GM19099 (cell line): ENCODE measurements around the gene C3orf18.

Experiments
- POLR2A ChIP-seq: IDR thresholded peaks from 3 replicates; pipeline ENCODE4 v1.6.1; 2011; ENCODE audit warnings: low read depth; ENCODE audit not compliant: insufficient read length; ENCODE audit errors: extremely low read depth

C3orf18 gene

GRCh38 chr3:50551681-50552435, 15.7 kb downstream of the C3orf18 start:
- no peak for TF ChIP-seq POLR2A

DNA sequence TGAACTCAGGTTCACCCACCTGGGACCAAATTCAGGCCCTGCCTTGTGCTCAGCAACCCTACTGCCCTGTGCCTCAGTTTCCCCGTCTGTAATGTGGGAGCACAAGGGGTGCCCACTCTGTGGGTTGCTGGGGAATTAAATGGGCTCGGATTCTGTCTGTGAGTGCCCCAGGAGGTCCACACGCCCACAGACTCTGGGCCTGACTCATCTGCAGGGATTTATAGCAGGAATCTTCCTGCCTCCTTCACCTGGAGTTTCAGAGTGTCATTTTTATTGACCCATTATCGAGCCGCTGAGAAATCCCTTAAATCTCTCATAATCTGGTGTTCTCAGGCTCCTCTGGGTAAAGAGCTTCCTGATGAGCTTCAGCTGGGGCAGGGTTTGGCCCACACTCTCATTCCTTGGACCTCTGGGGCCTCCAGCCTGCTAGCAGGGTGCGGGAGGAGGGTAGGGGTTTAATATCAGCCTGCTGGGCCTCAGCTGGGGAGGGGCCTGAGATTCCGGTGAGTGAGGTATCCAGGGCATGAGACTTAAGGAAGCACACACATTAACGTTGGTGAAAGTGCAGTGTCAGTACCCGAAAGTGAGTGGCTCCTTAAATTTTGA, 16.4 kb downstream of the C3orf18 start:
- no peak for TF ChIP-seq POLR2A

GRCh38 chr3:50550079-50550736, 17.3 kb downstream of the C3orf18 start:
- no peak for TF ChIP-seq POLR2A

- no peak for TF ChIP-seq POLR2A
Observed at GRCh38 chr3:50549226-50549625, 18.3 kb downstream of the C3orf18 start.

- TF ChIP-seq POLR2A: no peak
Observed at GRCh38 chr3:50545781-50546180, 21.8 kb downstream of the C3orf18 start.

GRCh38 chr3:50542177-50543034, 25.1 kb downstream of the C3orf18 start:
- TF ChIP-seq POLR2A: no peak

DNA sequence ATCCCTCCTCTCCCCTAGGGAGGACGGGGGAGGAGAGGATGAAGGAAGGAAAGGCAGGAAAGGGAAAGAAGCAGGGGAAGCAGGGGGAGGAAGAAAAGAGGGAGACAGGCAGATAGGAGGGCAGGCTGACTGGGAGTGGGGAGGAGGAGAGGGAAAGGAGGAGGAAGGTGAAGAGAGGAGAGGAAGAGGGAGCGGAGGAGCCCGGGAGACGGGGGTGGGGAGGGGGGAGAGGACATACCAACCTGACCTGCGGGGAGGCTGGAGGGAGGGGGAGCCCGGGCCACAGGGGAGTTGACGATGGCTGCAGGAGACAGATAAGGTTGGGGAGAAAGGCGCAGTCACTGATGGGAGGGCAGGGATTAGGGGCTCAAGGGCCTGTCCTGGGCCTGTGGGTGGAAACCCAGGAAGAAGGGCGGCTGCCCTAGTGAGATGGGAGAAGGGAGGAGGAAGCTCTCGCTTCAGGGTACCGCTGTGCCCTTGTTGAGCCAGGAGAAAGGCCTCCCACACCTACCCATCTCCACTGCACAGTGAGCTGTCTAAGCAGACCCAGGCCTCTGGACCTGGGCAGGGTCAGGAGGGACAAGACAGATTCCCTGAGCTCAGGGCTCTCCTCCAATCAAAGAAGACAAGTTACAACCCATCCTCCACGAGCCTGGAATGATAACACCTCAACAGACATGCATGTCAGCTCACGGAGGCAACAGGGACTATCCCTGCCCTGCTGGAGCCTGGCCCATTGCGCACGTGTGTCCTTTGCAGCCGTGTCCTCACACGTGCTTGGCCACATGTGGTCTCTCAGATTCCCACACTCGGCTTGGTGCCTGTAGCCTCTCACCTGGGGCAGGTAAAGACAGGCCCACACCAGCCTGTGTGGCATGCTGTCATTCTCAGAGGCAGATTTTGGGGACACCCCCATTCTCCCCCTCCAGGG, 27.9 kb downstream of the C3orf18 start:
- TF ChIP-seq POLR2A: no peak

- no peak for TF ChIP-seq POLR2A
Observed at GRCh38 chr3:50537421-50538129, 30.0 kb downstream of the C3orf18 start.

DNA sequence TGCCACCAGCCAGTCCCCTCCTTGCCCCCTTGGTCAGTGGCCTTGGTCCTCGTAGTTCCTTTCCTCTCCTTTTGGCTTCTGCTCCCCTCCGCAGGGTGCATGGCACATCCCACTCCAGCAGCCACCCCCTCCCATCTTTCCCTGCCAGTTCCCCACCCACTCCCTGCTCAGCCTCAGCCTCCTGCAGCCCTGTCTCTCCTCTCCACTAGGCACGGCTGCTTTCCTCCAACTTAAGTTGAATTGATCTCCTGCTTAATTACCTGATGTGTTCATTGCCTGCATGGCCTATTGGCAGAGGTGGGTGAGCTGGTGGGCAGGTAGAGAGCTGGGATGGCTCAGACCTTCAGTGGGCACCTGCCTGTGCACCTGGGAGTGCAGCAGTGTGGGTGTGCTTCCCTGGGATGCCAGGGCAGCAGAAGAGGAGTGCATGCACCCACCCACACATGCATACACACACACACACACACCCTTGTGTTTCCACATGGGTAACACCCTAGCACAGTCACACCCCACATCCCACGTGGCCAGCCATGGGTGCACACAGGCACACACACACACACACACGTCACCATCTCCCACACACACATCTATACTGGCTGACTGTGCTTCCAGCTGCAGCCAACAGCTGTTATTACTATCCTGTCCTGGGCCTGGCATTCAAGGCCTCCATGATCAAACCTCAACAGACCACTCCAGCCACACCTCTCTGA, 30.9 kb downstream of the C3orf18 start:
- no peak for TF ChIP-seq POLR2A

DNA sequence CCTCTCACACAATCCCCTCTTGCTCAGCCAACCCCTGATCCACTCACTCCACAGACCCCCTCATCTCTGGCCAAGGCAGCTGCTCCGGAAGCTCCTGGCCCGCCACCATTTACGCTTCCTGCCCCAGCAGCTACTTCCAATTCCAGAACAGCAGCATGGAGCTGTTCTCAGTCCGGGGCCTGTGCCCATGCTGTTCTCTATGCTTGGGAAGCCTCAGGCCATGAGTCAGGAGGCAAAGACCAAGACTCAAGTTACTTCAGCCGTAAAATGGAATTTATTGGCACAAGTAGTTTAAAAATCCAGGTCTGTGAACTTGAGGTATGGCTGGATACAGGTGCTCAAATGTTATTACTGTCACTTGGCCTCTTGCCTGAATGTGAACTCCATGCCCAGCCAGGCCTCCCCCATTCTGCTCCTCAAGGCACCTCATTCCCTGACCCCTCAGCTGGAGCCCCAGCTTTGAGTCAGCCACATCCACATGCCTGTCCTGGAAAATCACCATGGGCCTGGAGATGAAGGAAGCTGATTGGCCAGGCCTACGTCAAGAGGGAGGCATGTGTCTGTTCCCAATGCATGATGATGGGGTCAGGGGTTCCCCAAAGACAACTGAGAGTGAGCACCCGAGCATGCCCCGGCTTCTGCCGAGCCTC, 32.7 kb downstream of the C3orf18 start:
- TF ChIP-seq POLR2A: no peak

DNA sequence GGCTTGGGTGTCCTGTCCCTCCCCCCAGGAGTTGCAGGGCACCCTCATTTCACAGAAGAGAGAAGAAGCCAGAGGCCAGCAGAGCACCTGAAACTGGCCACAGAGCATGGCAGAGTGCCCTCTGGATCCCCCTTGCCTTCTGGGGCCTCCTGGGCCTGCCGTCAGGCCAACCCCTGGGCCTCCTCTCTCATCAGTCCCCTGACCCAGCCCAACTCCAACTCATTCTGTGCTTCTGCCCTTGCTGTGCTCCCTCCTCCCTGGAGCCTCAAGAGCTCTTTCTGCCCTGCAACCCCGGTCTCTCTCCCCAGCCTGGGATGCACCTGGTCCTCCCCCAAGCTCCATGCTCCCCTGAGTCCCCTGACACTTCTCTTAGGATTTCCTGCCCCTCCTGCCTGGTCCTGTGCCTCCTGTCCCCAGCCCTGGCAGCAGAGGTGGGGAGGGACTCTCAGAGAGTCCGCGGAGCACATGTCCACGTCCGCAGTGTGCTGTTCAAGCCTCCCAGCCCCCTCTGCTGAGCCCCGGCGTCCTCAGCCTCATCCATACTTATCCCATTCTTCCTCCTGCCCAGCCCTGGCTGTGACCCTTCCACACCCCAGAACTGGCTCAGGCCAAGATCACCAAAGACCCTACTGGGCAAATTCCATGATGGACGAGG, 33.6 kb downstream of the C3orf18 start:
- no peak for TF ChIP-seq POLR2A

DNA sequence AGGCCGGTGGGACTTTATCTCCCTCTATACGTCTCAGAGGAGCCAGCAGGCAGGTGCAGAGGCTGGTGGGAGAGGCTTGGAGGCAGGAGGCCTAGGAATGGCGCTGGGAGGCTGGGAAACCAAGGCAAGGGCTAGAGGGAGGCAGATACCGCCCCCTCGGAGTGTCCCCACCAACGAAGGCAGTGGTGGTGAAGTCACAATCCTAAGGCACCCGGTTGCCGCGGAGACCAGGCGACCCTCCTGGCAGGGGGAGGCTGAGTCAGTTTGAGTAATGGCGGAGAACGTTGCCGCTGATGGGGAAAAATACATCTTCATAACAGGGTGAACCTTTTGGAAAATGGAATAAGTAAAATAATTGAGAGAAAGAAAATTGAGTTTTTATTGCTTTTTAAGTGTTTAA, 34.2 kb downstream of the C3orf18 start:
- TF ChIP-seq POLR2A: no peak
